ENCODE data around the gene TEX13A. TPM values are rescaled to one million over a fixed set of nuclear protein-coding genes. Genes with fewer than 3 reads are reported as not detected.

The TEX13A gene, protein sequence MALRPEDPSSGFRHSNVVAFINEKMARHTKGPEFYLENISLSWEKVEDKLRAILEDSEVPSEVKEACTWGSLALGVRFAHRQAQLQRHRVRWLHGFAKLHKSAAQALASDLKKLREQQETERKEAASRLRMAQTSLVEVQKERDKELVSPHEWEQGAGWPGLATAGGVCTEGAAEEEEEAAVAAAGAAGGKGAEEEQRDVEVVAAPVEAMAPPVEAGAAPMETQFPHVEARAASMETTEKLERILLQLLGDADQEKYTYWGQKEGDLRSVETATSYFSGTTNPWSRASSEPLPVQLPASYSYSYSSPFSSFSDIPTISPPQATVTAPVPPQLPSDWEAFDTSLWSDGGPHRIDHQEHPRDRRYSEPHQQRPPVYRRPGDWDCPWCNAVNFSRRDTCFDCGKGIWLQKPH
- not detected for total RNA-seq (2021; ENCODE audit: unreplicated experiment)
- not detected for polyA plus RNA-seq (2012; ENCODE audit: insufficient read length)
- Bru-seq, nascent RNA = not detected
- not detected for BruChase-seq, experiment 1, labeled RNA remaining after a 2-hour chase
- BruChase-seq, experiment 2, labeled RNA remaining after a 6-hour chase = not detected
- long read RNA-seq = 0 reads

DNA sequence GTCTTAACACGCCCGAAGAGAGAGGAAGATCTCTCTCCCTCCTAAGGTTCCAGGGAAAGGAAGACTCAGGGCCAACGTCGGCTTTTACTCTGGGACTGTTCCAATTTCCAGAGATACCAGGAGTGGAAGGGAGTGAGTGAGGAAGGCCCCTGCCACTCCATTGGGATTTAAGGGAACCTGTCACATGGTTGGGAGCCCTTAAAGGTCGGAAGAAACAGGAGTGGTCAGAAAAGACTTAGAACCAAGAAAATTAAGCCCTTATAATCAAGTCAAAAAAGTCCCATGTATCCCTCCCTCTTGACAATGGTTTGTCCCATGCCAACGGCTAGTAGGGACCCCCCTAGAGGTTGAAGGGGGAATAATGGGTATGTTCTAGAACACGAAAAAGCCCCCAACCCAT is at the start of gene TEX13A:
Gene TEX13A (minus strand): TSS at position 59 of the 400 bp plus-strand sequence. CDS start 297 bp downstream, outside the sequence.
- DNase-seq (ENCODE audit: low read depth, low spot score) = no peak
- H3K4me3 ChIP-seq (ENCODE audit: low read depth in 2 of 2, low read length in 2 of 2) = no peak within 1 kb of the TSS
- ATAC-seq = no peak
- ChIA-PET CTCF (no interaction called here), POLR2A (no interaction called here)
- no peaks in the 10 kb centered on the region for H3K9me3 ChIP-seq (ENCODE audit: control insufficient read depth, insufficient read depth, low read depth, low read length)
- TF ChIP-seq TCF7L2 (IDR thresholded peaks at IDR 0.05; ENCODE audit: low read depth, low read length) (no peak), REST (IDR thresholded peaks at IDR 0.05; ENCODE audit: insufficient read depth in 1 of 2, low read depth in 2 of 2, low read length in 1 of 2) (no peak), SIN3A (IDR thresholded peaks at IDR 0.05; ENCODE audit: borderline replicate concordance, insufficient read depth, low read depth, low read length) (no peak), POLR2AphosphoS5 (IDR thresholded peaks at IDR 0.05; ENCODE audit: low read depth, low read length) (no peak)
- TF ChIP-seq, protein P1, sequence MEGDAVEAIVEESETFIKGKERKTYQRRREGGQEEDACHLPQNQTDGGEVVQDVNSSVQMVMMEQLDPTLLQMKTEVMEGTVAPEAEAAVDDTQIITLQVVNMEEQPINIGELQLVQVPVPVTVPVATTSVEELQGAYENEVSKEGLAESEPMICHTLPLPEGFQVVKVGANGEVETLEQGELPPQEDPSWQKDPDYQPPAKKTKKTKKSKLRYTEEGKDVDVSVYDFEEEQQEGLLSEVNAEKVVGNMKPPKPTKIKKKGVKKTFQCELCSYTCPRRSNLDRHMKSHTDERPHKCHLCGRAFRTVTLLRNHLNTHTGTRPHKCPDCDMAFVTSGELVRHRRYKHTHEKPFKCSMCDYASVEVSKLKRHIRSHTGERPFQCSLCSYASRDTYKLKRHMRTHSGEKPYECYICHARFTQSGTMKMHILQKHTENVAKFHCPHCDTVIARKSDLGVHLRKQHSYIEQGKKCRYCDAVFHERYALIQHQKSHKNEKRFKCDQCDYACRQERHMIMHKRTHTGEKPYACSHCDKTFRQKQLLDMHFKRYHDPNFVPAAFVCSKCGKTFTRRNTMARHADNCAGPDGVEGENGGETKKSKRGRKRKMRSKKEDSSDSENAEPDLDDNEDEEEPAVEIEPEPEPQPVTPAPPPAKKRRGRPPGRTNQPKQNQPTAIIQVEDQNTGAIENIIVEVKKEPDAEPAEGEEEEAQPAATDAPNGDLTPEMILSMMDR (IDR thresholded peaks at IDR 0.05) = no peak
- H3K36me3 ChIP-seq (ENCODE audit: control insufficient read depth, insufficient read depth, low read length) = no peaks in the 10 kb centered on the region
- H3K27ac ChIP-seq (ENCODE audit: low read length) = no peak within 1 kb of the TSS
- in situ Hi-C loops (cut with HindIII; ENCODE audit: low pct_unique_long_range_greater_than_20kb, low sequenced_read_pairs) = no loop called here
- intact Hi-C loops (cut with micrococcal nuclease; ENCODE audit: unreplicated experiment) = no loop called here
- no TSS peak for BruUV-seq (replicated peaks)
- no peaks in the 10 kb centered on the region for H3K27me3 ChIP-seq (ENCODE audit: control insufficient read depth, insufficient read depth, low read length)
- no peaks in the 10 kb centered on the region for H3K4me1 ChIP-seq (ENCODE audit: control insufficient read depth, insufficient read depth, low read length)

GRCh38 chrX:105269386-105269785 is 48.9 kb upstream of the TEX13A start:
- intact Hi-C loops (cut with micrococcal nuclease; ENCODE audit: unreplicated experiment) = no loop called here
- BruUV-seq (replicated peaks) = no TSS peak
- DNase-seq (ENCODE audit: low read depth, low spot score) = no peak

More at GRCh38 chrX:105269386-105269785, 48.9 kb upstream of the TEX13A start:
- no peaks in the 10 kb centered on the region for H3K36me3 ChIP-seq (ENCODE audit: control insufficient read depth, insufficient read depth, low read length)
- H3K27ac ChIP-seq (ENCODE audit: low read length) = no peak overlapping the region
- CTCF ChIA-PET = interaction anchor here (0.6 to 0.7 kb wide), 2 partner anchors 25 to 426 kb away, joined by 3 read pairs; no protein-coding TSS in a partner anchor
- H3K27me3 ChIP-seq (ENCODE audit: control insufficient read depth, insufficient read depth, low read length) = no peaks in the 10 kb centered on the region
- no peaks in the 10 kb centered on the region for H3K9me3 ChIP-seq (ENCODE audit: control insufficient read depth, insufficient read depth, low read depth, low read length)
- H3K4me1 ChIP-seq (ENCODE audit: control insufficient read depth, insufficient read depth, low read length) = no peaks in the 10 kb centered on the region
- no peak for ATAC-seq
- in situ Hi-C loops (cut with HindIII; ENCODE audit: low pct_unique_long_range_greater_than_20kb, low sequenced_read_pairs) = no loop called here
- TF ChIP-seq TCF7L2 (IDR thresholded peaks at IDR 0.05; ENCODE audit: low read depth, low read length) = no peak
- TF ChIP-seq POLR2AphosphoS5 (IDR thresholded peaks at IDR 0.05; ENCODE audit: low read depth, low read length) = no peak
- no peak for TF ChIP-seq REST (IDR thresholded peaks at IDR 0.05; ENCODE audit: insufficient read depth in 1 of 2, low read depth in 2 of 2, low read length in 1 of 2)
- TF ChIP-seq, protein P1 (IDR thresholded peaks at IDR 0.05) = no peak
- no peak for TF ChIP-seq SIN3A (IDR thresholded peaks at IDR 0.05; ENCODE audit: borderline replicate concordance, insufficient read depth, low read depth, low read length)
- H3K4me3 ChIP-seq (ENCODE audit: low read depth in 2 of 2, low read length in 2 of 2) = no peak overlapping the region
- POLR2A ChIA-PET = no interaction called here

Measured in Panc1 (cell line).